HG02852 (cell line): Measurements from ENCODE around the gene CFAP157.

Experiments
- ATAC-seq: cut with Tn5 transposase; IDR thresholded peaks from one replicate; pipeline ENCODE4 v1.9.1; 2021; ENCODE audit warnings: mild to moderate bottlenecking, moderate library complexity; ENCODE audit not compliant: unreplicated experiment

Gene CFAP157

GRCh38 chr9:127758843-127759242 is 52.1 kb downstream of the CFAP157 start:
- no peak for ATAC-seq

- no peak for ATAC-seq
Observed at GRCh38 chr9:127761061-127761460, 54.3 kb downstream of the CFAP157 start.

GRCh38 chr9:127761491-127761956 is 54.7 kb downstream of the CFAP157 start:
- ATAC-seq = no peak

GRCh38 chr9:127762111-127762676 is 55.4 kb downstream of the CFAP157 start:
- no peak for ATAC-seq

- no peak for ATAC-seq
Observed at GRCh38 chr9:127763918-127764384, 57.2 kb downstream of the CFAP157 start.

- ATAC-seq = no peak
Observed at GRCh38 chr9:127765418-127765817, 58.6 kb downstream of the CFAP157 start.
